PC-3 (cell line): ENCODE data around the gene AP3M1.

Experiments
- CTCF ChIP-seq: fragments of 300-600 bp; sonication (generic); conservative IDR thresholded peaks from 2 replicates; pipeline ENCODE4 v1.5.1; 2017; ENCODE audit warnings: antibody characterized with exemption, low read depth, mild to moderate bottlenecking, low read length
- EZH2 ChIP-seq: fragments of 300-600 bp; sonication (generic); IDR thresholded peaks from one replicate; pipeline ENCODE4 v1.6.1; 2017; ENCODE audit warnings: antibody characterized with exemption, mild to moderate bottlenecking, low read length; ENCODE audit not compliant: unreplicated experiment
- EZH2phosphoT487 ChIP-seq: fragments of 300-600 bp; sonication (generic); IDR thresholded peaks from 2 replicates; pipeline ENCODE4 v1.6.1; 2018; ENCODE audit warnings: mild to moderate bottlenecking, antibody characterized with exemption, low read length, borderline replicate concordance

GRCh38 chr10:74156919-74157289 is 6.3 kb upstream of the AP3M1 start:
- TF ChIP-seq CTCF, result no peak
- no peak for TF ChIP-seq EZH2
- no peak for TF ChIP-seq EZH2phosphoT487
